Loucy (cell line): ENCODE results near the gene DPYSL3.

ENCODE experiments used
- H2AFZ ChIP-seq: fragments of 200-600 bp; sonication (generic); 2 replicates; pipeline ENCODE4 v1.6.0; 2016; ENCODE audit warnings: antibody characterized with exemption, mild to moderate bottlenecking, low read length, moderate library complexity
- H3F3A ChIP-seq: fragments of 200-600 bp; 2 replicates; pipeline ENCODE4 v1.6.0; 2016; ENCODE audit warnings: antibody characterized with exemption, low read depth, mild to moderate bottlenecking
- H3K27me3 ChIP-seq: fragments of 200-600 bp; sonication (generic); 2 replicates; pipeline ENCODE4 v1.6.1; 2014; ENCODE audit warnings: low read length, mild to moderate bottlenecking; ENCODE audit not compliant: insufficient read depth, poor library complexity, severe bottlenecking
- H3K36me3 ChIP-seq: fragments of 200-600 bp; sonication (generic); 2 replicates; pipeline ENCODE4 v1.6.1; 2016; ENCODE audit warnings: low read length; ENCODE audit not compliant: insufficient read depth
- H3K4me1 ChIP-seq: fragments of 200-600 bp; sonication (generic); 2 replicates; pipeline ENCODE4 v1.5.1; 2014; ENCODE audit warnings: low read length, mild to moderate bottlenecking; ENCODE audit not compliant: insufficient read depth, poor library complexity, severe bottlenecking
- H3K4me2 ChIP-seq: fragments of 200-600 bp; sonication (generic); 2 replicates; pipeline ENCODE4 v1.6.0; 2014; ENCODE audit warnings: antibody characterized with exemption, low read length, low read depth, mild to moderate bottlenecking; ENCODE audit not compliant: poor library complexity, severe bottlenecking
- H3K4me3 ChIP-seq: fragments of 200-600 bp; sonication (generic); 2 replicates; pipeline ENCODE4 v1.5.1; 2014; ENCODE audit warnings: low read length, mild to moderate bottlenecking, mixed read lengths; ENCODE audit not compliant: poor library complexity, severe bottlenecking
- H3K79me2 ChIP-seq: fragments of 200-600 bp; sonication (generic); 2 replicates; pipeline ENCODE4 v1.6.1; 2014; ENCODE audit warnings: low read length; ENCODE audit not compliant: insufficient read depth
- H3K9ac ChIP-seq: fragments of 200-600 bp; sonication (generic); 2 replicates; pipeline ENCODE4 v1.6.0; 2014; ENCODE audit warnings: mild to moderate bottlenecking, low read depth, low read length, moderate library complexity; ENCODE audit not compliant: poor library complexity, severe bottlenecking
- H3K9me2 ChIP-seq: fragments of 200-600 bp; sonication (generic); replicated peaks from 2 replicates; pipeline ENCODE4 v1.6.1; 2016; ENCODE audit warnings: low read depth, low read length, mixed read lengths
- H3K9me3 ChIP-seq: fragments of 200-600 bp; sonication (generic); 2 replicates; pipeline ENCODE4 v1.6.1; 2014; ENCODE audit warnings: mild to moderate bottlenecking, antibody characterized with exemption, low read length, low read depth; ENCODE audit not compliant: insufficient read depth
- H4K20me1 ChIP-seq: fragments of 200-600 bp; sonication (generic); 2 replicates; pipeline ENCODE4 v1.6.0; 2014; ENCODE audit warnings: antibody characterized with exemption, low read length, mild to moderate bottlenecking; ENCODE audit not compliant: insufficient read depth, poor library complexity, severe bottlenecking
- EZH2phosphoT487 ChIP-seq: fragments of 200-600 bp; IDR thresholded peaks from 2 replicates; pipeline ENCODE4 v1.6.1; 2018; ENCODE audit warnings: antibody characterized with exemption, mild to moderate bottlenecking, moderate library complexity, borderline replicate concordance
- TF ChIP-seq, protein P1 (sequence below): fragments of 200-600 bp; sonication (generic); conservative IDR thresholded peaks from 2 replicates; pipeline ENCODE4 v1.5.1; 2014; ENCODE audit warnings: mild to moderate bottlenecking, antibody characterized with exemption, low read length

DPYSL3 gene

DNA sequence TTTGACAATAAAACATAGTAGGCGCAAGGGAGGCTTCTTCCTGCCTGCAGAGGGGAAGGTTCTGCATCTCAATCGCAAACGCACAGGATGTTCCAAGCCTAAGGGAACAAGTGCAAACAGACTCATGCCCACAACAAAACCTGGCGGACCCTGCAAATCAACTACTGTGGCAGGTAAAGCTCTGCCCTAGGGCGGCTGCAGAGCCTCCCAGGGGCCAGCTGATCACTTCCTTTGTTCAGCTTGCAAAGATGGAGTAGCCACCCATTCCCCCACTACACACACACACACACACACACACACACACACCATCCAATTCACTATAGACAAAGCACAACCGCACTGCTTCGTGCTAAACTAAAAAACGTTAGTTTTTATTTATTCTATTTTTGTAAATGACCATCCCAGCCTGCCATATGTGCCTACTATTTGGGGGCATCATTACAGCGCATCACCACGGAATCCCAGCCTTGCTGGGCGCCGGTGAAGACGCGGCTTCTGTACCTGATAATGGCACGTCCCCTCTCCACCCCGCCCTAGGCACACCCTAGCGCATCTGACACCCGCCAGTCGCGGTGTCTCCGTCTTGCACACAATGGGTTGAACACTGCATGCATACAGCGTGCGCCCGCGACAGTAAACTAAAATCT lies 57.6 kb downstream of the DPYSL3 start:
- H3K9ac ChIP-seq, result no peak overlapping the region
- H3F3A ChIP-seq, result no peaks in the 10 kb centered on the region
- H3K27me3 ChIP-seq, result no peaks in the 10 kb centered on the region
- H3K79me2 ChIP-seq, result no peaks in the 10 kb centered on the region
- no peaks in the 10 kb centered on the region for H3K4me1 ChIP-seq
- H3K9me3 ChIP-seq, result no peaks in the 10 kb centered on the region
- H3K4me2 ChIP-seq, result no peak overlapping the region
- no peak overlapping the region for H2AFZ ChIP-seq
- H3K36me3 ChIP-seq, result no peaks in the 10 kb centered on the region
- H3K9me2 ChIP-seq, result no peaks in the 10 kb centered on the region
- no peaks in the 10 kb centered on the region for H4K20me1 ChIP-seq
- no peak for TF ChIP-seq EZH2phosphoT487
- TF ChIP-seq, protein P1, sequence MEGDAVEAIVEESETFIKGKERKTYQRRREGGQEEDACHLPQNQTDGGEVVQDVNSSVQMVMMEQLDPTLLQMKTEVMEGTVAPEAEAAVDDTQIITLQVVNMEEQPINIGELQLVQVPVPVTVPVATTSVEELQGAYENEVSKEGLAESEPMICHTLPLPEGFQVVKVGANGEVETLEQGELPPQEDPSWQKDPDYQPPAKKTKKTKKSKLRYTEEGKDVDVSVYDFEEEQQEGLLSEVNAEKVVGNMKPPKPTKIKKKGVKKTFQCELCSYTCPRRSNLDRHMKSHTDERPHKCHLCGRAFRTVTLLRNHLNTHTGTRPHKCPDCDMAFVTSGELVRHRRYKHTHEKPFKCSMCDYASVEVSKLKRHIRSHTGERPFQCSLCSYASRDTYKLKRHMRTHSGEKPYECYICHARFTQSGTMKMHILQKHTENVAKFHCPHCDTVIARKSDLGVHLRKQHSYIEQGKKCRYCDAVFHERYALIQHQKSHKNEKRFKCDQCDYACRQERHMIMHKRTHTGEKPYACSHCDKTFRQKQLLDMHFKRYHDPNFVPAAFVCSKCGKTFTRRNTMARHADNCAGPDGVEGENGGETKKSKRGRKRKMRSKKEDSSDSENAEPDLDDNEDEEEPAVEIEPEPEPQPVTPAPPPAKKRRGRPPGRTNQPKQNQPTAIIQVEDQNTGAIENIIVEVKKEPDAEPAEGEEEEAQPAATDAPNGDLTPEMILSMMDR, result no peak
- H3K4me3 ChIP-seq, result no peak overlapping the region

DNA sequence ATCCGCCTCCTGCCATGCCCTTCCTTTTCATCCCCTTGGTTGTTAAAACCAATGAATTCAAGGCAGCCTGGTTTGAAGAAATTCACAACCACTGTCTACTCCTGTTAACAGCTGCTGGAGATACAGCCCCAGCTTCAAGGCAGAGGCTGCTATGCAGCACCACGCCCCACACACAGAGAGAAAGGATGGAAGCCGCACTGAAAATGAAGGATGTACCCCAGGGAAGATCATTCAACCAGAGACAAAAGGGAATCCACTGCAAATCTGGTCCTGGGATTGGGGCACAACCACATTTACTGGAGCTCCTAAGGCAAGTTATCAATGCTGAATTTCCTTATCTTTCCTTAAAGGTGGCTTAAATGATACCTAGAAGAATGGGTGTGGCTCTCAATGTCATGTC lies 58.7 kb downstream of the DPYSL3 start:
- H3K27me3 ChIP-seq, result no peaks in the 10 kb centered on the region
- H3K4me3 ChIP-seq, result no peak overlapping the region
- H3K9me2 ChIP-seq, result no peaks in the 10 kb centered on the region
- no peak for TF ChIP-seq EZH2phosphoT487
- TF ChIP-seq, protein P1, result no peak
- no peaks in the 10 kb centered on the region for H3K36me3 ChIP-seq
- no peaks in the 10 kb centered on the region for H4K20me1 ChIP-seq
- no peak overlapping the region for H2AFZ ChIP-seq
- H3K4me1 ChIP-seq, result no peaks in the 10 kb centered on the region
- no peak overlapping the region for H3K4me2 ChIP-seq
- no peaks in the 10 kb centered on the region for H3F3A ChIP-seq
- no peak overlapping the region for H3K9ac ChIP-seq
- no peaks in the 10 kb centered on the region for H3K79me2 ChIP-seq
- H3K9me3 ChIP-seq, result no peaks in the 10 kb centered on the region

DNA sequence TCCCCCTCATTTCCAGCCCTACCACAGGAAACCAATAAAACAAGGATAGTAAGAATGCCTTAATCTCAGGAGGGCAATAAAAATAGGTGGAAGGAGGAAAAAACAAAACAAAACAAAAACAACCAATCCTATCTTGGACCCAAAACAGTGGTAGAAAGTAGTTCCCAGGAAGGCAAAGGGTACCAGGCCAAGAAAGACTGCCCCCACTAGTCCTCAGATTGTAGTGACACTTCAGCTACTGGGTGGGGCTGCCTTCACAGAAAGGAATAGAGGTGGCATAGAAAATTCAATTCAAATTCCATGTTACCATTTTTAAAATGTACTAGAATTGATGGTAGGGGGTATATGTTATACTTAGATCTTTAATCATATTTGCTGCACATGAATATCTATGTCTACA lies 59.3 kb downstream of the DPYSL3 start:
- Histone ChIP-seq H3K4me1 (no peaks in the 10 kb centered on the region), H3F3A (no peaks in the 10 kb centered on the region), H2AFZ (no peak overlapping the region), H3K27me3 (no peaks in the 10 kb centered on the region), H3K9me3 (no peaks in the 10 kb centered on the region), H3K4me3 (no peak overlapping the region), H3K79me2 (no peaks in the 10 kb centered on the region), H4K20me1 (no peaks in the 10 kb centered on the region), H3K36me3 (no peaks in the 10 kb centered on the region), H3K4me2 (no peak overlapping the region), H3K9ac (no peak overlapping the region), H3K9me2 (no peaks in the 10 kb centered on the region)
- no peak for TF ChIP-seq EZH2phosphoT487
- TF ChIP-seq, protein P1, result no peak
